ENCODE data around the gene PBX3.
"Not testable (repeated sequence)": the region's sequence is repeated elsewhere in the genome, so short reads cannot be mapped to it uniquely, and the experiment has no call there.

Gene PBX3

DNA sequence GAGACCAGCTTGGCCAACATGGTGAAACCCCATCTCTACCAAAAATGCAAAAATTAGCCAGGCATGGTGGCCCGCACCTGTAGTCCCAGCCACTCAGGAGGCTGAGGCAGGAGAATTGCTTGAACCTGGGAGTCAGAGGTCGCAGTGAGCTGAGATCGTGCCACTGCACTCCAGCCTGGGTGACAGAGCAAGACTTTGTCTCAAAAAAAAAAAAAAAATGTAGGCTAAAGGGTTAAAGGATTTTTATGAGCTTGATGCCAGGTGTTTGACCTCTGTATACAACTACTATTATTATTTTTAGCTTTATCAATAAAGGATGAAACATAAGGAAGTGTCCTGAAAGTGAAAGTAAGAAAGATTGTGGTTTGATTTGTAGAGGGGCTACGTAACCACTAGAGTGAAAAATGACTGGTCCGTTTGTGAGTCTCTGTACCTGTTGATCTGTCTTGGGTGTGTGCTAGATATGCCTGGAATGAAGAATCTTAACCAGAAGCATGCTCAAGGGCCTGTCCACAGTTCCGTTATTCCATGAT lies 76.8 kb downstream of the PBX3 start:
- DNase-seq (ENCODE audit: low read depth) = not testable (repeated sequence)

DNA sequence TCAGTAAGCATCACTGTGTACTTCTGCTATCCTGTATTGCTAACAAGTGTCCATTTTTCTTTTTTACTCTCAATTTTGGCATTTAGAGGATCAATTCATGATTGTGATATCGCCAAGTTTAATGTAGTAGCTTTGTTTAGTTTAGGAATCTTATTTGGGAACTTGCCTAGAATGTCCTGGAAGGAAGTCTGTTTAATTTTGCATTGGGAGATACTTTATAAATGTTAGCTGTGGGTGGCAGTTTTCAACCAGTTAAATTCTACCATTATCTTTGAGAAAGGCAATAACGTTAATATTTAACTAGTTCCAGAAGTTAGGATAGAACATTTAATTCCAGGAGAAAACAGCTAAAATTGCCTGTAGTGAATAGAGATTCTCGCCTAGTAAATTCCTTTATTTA lies 78.6 kb downstream of the PBX3 start:
- DNase-seq (ENCODE audit: low read depth) = no peak

DNA sequence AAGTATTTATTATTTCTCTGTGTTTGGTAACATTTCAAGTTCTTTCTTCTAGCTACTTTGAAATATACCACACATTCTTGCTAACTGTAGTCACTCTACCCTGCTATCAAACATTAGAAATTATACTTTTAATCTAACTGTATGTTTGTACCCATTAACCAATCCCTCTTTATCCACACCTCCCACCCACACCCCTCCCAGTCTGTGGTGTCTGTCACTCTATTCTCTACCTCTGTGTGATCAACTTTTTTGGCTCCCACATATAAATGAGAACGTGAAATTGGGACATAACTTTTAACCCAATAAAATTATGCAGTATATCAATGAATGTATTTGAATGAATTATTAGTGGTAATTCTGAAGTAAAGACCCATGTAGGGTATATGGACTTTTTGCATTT lies 79.7 kb downstream of the PBX3 start:
- DNase-seq (ENCODE audit: low read depth) = no peak

DNA sequence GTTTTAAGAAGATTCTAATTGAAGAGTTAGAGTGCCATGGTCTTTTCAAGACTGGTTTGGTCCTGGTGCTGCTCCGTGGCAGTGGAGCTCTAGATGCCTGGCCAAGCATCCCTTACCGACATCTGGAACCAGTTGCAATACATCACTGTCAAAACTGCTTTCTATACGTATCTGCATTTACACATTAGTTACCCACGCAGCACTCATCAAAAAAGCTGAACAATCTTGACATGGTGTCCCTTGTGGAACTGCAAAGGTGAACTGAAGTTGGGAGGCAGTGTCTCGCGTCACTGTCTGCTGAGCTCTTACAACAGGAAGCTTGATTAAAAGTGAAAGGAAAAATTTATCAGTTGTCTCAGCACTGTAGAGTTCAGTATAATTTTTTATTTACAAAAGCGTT lies 82.6 kb downstream of the PBX3 start:
- peak; percentile 19 for DNase-seq (ENCODE audit: low read depth)

DNA sequence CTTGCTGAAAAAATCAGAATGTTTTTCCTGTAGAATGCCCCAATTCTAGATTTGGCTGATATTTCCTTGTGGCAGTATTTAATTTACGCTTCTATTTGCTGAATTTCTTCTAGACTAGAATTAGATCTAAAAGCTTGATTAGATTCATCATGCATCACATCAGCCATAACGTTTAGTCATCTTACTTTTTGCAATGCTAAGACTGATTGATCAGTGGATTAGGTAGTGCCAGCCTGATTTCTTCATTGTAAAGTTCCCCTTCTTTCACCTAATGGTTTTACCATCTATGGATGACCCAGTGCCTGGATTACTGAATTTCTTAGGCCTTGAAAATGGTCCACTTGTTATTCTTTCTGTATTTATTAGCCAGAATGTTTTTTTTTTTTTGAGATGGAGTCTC lies 83.9 kb downstream of the PBX3 start:
- no peak for DNase-seq (ENCODE audit: low read depth)

DNA sequence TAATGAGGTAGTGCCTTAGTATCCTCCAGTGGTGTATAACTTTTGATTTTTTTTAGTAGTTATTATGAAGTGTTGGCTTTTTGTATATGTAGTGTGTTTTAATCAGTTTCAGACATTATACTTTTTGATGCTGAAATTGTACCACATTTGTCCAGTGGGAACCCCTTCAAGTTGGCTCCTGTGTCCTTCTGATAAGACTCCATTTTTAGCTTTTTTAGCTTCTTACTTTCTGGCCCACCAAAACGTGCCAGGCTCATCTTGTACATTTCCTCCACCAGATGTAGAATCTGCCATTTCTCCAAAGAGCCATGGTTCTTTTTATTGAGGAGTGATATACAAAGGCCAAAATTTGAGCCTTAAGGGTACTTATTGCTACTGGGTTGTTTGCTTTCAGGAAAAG lies 84.4 kb downstream of the PBX3 start:
- no peak for DNase-seq (ENCODE audit: low read depth)

DNA sequence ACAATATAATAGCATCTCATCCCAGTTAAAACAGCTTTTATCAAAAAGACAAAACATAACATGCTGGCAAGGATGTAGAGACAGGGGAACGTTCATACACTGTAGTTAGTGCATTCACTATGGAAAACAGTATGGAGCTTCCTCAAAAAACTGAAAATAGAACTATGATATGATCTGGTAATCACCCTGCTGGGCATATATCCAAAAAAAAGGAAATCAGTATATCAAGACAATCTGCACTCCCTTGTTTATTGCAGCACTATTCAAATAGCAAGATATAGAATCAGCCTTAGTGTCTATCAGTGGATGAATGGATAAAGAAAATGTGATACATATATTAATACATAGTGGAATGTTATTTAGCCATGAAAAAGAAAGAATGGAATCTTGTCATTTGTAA lies 88.5 kb downstream of the PBX3 start:
- no peak for DNase-seq (ENCODE audit: low read depth)

DNA sequence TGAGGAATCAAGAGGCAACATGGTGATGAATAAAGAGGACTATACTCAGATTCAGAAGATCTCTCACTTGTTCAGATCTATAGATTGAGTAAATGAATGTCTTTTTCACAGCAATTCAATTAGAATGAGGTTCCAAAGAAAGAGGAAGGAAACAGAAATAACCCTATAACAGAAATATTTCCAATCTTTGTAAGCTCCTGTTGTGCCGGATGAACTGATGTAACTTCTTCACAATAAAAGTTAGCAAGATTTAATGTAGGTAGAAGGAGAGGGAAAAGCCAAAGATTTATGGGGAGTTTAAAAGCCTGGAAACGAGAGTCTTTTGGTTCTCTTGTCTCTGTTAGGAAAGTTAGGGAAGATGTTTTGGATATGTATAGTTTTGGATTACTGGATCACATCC lies 92.1 kb downstream of the PBX3 start:
- no peak for DNase-seq (ENCODE audit: low read depth)

DNA sequence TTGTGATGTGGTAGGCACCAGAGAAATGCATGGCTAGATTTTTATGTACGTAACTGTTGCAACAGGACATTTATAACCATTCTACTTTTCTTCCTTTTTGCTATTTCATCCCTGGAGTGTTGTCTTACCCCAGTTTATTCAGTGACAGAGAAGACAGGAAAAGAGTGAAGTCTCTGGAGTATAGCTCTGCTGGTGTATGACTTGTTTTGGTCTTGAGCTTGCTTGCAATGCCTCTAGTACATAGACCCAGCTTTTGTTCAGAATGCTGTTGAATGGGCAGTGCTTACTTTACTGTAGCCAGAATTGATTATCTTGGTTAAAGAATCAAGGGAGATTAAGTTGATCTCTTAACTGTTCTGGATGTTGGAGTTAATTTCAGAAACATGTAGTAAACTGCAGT lies 94.3 kb downstream of the PBX3 start:
- DNase-seq (ENCODE audit: low read depth) = no peak

DNA sequence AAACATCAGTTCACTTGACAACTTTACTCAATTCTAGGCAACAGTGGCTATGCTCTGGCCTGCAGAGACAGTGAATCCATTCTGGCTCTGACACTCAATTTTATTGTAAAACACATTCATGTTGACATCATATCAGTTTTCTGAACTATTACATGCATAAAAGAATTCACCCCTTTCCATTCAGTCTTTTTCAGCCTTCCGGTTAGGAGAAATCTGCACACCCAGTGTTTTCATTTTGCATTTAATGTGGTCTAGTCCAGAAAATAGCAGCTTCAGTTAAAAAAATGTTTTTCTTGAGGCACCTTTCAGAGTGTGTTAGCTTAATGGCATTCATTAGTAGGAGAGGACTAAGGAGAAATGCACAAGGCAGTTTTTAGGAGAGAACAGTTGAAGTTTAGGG lies 95.1 kb downstream of the PBX3 start:
- DNase-seq (ENCODE audit: low read depth) = no peak

DNA sequence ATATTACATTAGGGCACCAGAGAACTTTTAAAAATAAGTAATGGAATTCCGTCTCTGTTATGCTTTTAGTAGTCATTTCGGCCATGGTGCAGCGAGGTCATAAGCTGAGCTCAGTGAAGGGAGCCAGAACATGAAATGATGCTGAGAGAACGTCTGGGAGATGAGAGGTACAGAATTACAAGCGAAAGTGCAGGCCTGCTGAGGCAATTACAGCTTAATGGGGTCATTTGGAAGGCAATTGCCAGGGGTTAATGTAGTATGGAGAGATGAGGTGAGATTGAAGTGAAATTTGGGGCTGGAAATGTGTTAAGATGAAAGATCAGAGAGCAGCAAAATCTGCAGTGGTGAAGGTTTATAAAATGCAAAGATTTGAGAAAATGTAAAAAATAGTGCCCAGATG lies 96.5 kb downstream of the PBX3 start:
- no peak for DNase-seq (ENCODE audit: low read depth)

DNA sequence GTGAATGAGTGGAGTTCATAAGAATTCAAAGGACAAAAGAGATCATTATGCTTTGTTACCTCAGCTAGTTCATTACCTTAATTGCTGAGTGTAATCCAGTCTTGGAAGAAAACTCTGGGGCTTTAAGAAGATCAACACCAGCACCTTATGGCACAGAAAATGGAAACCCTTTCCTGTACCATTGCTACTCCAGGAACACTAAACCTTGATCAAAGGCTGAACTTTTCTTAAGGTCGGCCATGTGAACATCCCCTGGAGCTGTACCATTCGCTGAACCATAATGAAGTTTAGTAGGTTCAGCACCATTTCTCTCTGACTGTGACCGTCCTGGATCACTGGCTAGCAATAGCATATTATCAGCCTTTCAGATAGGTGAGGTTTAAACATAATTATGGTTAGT lies 97.4 kb downstream of the PBX3 start:
- no peak for DNase-seq (ENCODE audit: low read depth)

DNA sequence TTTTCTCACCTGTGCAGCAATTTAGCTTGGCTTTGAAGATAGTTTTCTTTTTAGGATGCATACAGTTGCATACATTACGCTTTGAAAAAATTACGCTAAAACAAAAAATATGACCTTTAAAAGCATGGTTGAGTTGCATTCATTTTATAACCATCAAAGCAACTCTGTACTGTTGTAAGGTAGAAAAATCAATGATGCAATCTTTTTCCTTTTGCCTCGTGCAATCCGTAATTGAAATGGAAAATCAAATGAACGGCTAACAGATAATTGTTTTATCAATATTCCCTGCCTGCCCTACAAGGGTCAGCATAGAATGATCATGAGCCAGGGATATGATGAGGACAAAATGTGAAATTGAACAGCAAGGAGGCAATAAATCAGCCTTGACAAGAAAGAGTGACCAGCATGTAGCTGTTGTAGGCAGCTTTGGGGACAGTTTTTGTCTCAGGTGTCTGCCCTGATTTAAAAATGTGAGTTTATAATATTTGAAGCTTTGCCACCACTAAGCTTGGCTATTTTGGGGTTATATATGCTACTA lies 98.2 kb downstream of the PBX3 start:
- no peak for DNase-seq (ENCODE audit: low read depth)

DNA sequence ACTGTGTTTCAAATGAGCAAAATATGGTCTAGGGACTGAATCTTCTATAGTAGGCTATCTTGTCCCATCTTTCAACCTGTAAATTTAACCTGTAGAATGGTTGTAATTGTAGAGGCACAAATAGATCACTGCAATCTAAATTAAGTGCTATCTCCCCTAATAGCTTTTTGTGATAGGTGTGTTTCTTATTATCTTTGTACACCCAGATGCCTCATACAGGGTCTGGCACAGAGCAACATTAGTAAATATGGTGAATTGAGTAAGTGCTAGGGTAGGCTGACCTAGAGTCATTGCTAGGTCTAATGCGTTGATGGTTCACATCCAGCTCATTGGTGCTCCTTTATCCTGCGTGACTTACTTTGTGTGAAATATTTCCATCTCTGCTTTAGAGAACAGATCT lies 100.6 kb downstream of the PBX3 start:
- DNase-seq (ENCODE audit: low read depth) = no peak

DNA sequence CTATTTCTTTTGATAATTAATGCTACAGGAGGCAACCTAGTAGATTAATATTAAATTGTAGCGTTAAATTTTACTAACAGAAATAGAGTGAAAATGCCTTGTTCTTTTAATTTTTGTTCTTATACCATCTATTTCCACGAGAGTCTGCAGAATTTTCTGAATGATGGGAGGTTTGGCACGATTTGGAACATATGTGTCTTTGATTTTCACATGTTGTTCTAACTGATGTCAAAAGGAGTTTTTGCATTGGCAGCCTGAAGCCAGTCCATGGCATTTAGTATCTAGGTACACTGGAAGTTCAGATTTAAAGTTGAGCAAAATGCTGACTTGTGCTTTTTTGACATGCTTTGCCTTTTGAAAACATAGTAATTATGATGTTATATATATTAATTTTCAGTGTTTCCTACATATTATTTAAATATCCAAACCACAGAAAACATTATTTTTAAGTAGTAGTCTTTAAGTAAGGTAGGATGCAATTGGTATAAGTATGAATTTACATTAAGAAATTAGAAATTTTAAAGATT lies 103.0 kb downstream of the PBX3 start:
- DNase-seq (ENCODE audit: low read depth) = no peak

DNA sequence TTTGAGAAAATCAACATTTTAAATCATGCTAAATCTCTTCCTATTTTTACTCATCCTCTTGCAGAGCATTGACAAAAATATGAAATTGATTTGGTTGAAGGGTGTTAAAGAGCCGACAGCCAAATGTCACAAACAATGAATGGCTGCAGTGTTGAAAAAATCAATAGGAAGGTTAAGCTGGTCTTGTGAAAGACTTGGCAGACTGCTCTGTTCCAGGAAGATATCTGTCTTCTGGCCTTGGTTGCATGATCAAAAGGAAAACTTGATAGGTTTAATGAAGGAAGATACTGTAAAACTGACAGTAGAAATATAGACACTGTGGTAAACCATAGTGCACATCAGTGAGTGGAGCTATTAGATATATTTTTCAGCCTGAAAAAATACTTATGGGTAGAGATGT lies 103.6 kb downstream of the PBX3 start:
- DNase-seq (ENCODE audit: low read depth) = no peak

DNA sequence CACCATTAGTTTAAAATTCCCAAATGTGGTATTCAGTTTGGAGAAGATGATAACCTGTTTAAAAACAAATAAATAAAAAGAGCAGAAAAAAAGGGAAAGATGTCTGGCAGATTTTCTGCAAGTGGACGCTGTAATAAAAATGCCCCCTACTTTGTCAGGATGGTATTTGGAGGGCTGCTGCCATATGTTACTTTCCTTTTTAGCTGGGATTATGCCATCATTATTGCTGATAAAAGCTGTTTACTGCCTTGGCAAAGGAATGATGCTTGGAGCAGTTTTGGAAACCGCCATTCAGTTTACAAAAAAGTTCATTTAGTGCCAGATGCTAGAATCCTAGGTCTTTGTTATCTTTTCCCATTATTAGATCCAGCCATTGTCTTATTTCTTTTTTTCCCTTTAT lies 104.8 kb downstream of the PBX3 start:
- no peak for DNase-seq (ENCODE audit: low read depth)

DNA sequence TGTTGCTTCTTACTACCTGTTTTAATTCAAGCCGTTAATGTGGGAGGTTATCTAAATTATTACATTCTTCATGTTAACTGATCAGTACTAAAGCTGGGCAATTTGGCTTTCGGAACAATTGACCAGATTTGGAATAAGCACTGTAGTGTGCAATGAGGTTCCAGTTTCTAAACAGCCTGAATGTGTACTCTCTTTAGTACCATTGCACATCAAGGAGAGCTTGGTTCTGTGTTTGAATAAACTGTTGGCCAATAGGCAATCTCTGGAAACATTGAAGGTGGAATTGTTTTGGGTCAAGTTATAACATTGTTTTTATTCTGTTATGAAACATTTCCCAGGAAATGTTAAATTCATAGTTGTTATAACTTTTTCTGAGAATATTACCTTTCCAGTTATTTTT lies 105.2 kb downstream of the PBX3 start:
- no peak for DNase-seq (ENCODE audit: low read depth)

DNA sequence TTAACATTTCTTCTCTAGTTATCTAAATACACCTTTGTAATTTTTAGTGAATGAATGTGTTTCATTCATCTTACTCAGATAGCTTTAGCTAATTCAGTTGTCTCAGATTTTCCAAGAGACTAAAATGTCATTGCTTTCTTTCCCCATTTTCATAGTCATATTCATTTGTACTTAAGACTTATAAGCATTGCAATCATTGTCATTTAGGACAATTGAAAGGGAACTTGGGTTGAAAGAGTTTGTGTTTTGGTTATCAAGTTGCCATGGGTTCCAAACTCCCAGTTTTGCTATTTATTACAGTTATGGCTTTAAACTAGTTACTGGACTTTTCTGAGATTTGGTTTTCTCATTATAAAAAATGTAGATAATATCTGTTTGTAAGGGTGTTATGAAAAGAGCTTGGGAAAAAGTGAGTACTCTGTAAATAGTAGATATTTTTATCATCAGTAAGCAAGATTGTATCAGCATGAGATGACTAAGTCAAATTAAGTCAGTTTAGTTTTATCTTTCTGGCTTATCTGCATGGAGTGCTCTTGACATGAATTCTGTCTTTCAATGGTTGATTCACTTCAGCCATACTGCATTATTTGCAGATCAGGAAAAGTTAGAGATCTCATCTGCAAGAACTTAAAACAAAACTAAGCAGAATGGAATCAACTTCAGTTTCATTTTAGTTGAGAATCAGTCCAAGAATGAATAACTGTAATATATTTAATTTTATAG lies 107.5 kb downstream of the PBX3 start:
- DNase-seq (ENCODE audit: low read depth) = no peak

DNA sequence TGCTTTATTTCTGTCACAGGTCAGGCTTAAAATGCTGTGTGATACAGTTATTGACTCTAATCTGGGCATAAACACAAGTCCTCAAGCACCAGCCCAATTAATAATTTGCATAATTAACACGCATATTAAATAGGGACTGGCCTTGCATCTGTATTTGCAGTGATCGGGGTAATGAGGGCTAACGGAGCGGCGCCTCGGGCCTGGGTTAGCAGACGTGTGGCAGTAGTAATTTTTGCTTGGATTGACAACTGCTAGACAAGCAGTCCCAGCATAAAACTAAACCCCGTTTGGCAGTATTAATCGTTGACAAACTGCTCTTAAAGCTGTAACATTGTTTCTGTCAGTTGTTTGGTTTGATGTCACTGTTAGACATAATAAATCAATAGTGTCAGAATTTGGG lies 109.2 kb downstream of the PBX3 start:
- DNase-seq (ENCODE audit: low read depth) = no peak

DNA sequence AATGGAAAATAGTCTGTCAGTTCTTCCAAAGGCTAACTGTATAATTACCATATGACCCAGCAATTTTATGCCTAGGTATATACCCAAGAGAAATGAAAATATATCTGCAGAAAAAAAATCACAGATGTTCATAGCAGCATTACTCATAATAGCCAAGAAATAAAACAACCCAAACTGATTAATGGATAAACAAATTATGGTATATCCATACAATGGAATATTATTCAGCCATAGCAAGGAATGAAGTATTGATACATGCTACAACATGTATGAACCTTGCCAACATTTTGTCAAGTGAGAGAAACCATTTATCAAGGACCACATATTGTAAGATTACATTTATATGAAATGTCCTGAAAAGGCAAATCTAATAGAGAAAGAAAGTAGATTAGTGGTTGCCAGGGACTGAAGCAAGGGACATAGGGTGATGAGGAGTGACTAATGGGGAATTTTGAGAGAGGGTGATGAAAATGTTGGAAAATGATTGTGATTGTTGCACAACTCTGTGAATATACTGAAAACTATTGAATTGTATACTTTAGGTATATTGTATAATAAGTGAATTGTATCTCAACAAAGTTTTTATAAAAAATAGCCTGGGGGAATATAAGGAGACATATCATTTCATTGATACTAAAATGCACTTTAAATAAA lies 114.4 kb downstream of the PBX3 start:
- DNase-seq (ENCODE audit: low read depth) = no peak

DNA sequence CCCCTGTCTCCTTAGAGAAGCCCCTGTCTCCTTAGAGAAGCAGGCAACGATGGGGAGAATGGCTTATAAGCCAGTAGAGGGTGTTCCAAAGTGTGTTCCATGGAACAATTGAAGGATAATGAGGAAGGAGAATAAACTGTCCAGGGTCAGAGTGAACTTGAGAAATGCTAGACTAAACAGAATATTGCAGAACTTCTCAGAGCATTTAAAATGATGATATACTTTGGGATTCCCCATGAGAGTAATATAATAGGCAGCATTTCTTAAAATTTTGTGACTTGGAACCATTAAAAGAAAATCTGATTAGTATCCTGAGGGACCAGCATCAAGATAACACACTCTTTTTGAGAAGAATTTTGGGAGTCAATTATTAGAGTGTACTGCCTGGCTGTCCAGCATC lies 116.8 kb downstream of the PBX3 start:
- DNase-seq (ENCODE audit: low read depth) = no peak

DNA sequence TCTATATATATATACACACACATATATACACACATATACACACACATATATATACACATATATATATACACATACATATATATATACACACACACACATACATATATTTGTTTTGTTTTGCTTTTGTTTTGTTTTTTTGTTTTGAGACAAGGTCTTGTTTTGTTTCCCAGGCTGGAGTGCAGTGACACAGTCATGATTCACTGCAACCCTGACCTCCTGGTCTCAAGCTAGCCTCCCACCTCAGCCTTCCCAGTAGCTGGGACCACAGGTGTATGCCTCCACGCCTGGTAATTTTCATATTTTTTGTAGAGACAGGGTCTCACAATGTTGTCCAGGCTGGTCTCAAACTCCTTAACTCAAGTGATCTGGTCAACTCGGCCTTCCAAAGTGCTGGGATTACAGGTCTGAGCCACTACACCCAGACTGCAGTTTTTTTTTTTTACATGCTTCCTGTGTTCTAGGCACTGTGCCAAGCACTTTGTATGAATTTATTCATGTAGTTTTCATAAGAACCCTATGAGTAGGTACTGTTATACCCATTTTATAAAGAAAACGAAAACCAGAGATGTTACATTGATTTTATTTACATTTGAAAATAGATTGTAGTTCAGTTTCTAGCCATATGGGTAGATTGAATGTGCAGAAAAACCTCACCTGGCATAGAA lies 120.7 kb downstream of the PBX3 start:
- no peak for DNase-seq (ENCODE audit: low read depth)

All from stimulated activated CD8-positive, alpha-beta memory T cell treated with anti-CD3 and anti-CD28 coated beads, Interleukin-4, amount 100 ng/mL, for 24 hours (primary cell).